Choroid plexus epithelial cell (primary cell): Measurements from ENCODE around the gene PCSK2.

Source experiments
- DNase-seq: peaks from one replicate; pipeline ENCODE4 v3.0.0-alpha.2; 2010; ENCODE audit warnings: low read depth
- H3K4me3 ChIP-seq: 2 replicates; pipeline ENCODE4 v1.5.1; 2011; ENCODE audit warnings: low read depth, mild to moderate bottlenecking, control low read depth, low read length, moderate library complexity
- TF ChIP-seq, protein P1 (sequence below): conservative IDR thresholded peaks from 2 replicates; pipeline ENCODE4 v1.5.1; 2011; ENCODE audit warnings: low read depth, mild to moderate bottlenecking, control low read depth, inconsistent platforms, low read length, moderate library complexity

PCSK2 gene

DNA sequence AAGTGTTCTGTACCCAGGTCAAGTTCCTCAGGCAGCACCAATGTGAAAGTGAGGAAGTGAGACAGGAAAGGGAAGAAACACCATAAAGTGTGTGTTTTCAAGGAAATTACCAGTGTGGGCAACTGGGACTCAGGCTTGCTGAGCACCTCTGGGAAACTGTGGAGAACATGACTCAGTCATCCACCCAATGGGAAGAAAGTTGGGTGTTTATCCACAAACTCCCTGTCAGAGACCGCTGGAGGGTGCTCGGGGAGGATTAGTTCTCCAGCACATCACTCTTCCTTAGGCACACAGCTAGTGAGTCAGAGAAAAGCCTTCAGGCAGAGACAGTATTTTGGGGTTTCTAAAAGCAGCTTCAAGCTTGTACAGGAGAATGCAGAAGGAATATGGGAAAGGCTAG lies 93.6 kb downstream of the PCSK2 start:
- DNase-seq = no peak
- no peak overlapping the region for H3K4me3 ChIP-seq
- TF ChIP-seq, protein P1, sequence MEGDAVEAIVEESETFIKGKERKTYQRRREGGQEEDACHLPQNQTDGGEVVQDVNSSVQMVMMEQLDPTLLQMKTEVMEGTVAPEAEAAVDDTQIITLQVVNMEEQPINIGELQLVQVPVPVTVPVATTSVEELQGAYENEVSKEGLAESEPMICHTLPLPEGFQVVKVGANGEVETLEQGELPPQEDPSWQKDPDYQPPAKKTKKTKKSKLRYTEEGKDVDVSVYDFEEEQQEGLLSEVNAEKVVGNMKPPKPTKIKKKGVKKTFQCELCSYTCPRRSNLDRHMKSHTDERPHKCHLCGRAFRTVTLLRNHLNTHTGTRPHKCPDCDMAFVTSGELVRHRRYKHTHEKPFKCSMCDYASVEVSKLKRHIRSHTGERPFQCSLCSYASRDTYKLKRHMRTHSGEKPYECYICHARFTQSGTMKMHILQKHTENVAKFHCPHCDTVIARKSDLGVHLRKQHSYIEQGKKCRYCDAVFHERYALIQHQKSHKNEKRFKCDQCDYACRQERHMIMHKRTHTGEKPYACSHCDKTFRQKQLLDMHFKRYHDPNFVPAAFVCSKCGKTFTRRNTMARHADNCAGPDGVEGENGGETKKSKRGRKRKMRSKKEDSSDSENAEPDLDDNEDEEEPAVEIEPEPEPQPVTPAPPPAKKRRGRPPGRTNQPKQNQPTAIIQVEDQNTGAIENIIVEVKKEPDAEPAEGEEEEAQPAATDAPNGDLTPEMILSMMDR = no peak

- DNase-seq = no peak
- no peak overlapping the region for H3K4me3 ChIP-seq
- TF ChIP-seq, protein P1 = no peak
Observed at GRCh38 chr20:17326096-17326495, 99.3 kb downstream of the PCSK2 start.

GRCh38 chr20:17327185-17328148 lies 100.6 kb downstream of the PCSK2 start:
- DNase-seq = no peak
- TF ChIP-seq, protein P1 = no peak
- H3K4me3 ChIP-seq = no peak overlapping the region

DNA sequence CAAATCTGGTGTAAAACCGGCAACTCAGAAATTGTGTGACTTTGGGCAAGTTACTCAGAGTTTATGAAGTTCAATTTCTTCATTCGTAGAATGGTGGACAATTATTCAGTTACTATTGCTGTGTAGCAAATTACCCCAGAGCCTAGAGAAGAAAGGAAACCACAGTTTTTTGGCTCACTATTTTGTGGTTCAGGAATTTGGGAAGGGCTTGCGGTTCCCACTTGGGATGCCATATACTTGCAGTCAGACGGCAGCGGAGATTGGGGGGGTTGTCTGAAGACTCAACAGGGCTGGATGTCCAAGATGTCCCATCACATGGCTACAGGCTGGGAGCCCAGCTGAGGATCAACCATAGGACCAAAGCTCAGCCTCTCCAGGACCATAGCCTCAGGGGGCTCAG lies 108.1 kb downstream of the PCSK2 start:
- DNase-seq = no peak
- H3K4me3 ChIP-seq = no peak overlapping the region
- TF ChIP-seq, protein P1 = no peak

DNA sequence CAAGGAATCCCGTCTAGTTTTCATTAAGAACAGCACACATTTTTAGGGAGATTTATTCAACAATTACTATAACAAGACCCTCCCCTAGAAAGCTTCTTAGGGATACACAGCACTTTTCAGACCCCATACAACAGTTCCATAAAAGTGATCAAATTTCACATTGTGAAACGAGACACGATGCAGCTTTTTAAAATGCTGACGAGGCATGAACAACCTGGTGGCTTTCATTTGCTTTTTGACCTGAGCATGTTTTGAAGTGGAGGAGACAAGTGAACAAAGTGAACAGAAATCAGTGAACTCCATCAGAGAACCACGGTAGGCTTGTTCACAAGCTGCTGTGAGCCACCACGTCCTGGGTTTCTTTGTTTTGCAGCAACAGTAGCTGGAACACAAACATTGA lies 112.2 kb downstream of the PCSK2 start:
- no peak for DNase-seq

GRCh38 chr20:17343091-17343490 lies 116.3 kb downstream of the PCSK2 start:
- no peak overlapping the region for H3K4me3 ChIP-seq
- no peak for DNase-seq
- TF ChIP-seq, protein P1 = no peak

More for the DNA sequence above, 112.2 kb downstream of the PCSK2 start:
- TF ChIP-seq, protein P1 = no peak
- no peak overlapping the region for H3K4me3 ChIP-seq
